Liver (tissue), 9 donors: ENCODE results near the gene ZMYND8. TPM values are rescaled to one million over a fixed set of nuclear protein-coding genes. Genes with fewer than 3 reads are reported as not detected.

Experiments used
- DNase-seq: peaks from one replicate; pipeline ENCODE4 v3.0.0-alpha.2; 2017; ENCODE audit warnings: low spot score
- H3K27ac ChIP-seq, 2 donors: one replicate each; pipeline ENCODE4 v1.7.0; 2013; ENCODE audit warnings: inconsistent platforms in 2 of 2, low read length in 2 of 2, control low read depth in 1 of 2, low read depth in 1 of 2, mild to moderate bottlenecking in 1 of 2
- H3K27me3 ChIP-seq, 4 donors: one replicate each; pipeline versions ENCODE4 v1.6.1 to v1.7.0; 2013; ENCODE audit warnings: low read length in 3 of 4, inconsistent platforms in 1 of 4, mild to moderate bottlenecking in 1 of 4, moderate library complexity in 1 of 4; ENCODE audit not compliant: control insufficient read depth in 4 of 4, insufficient read depth in 4 of 4
- H3K36me3 ChIP-seq, 4 donors: one replicate each; pipeline versions ENCODE4 v1.6.1 to v1.7.0; 2013; ENCODE audit warnings: low read length in 3 of 4, mild to moderate bottlenecking in 3 of 4, low read depth in 1 of 4, moderate library complexity in 1 of 4; ENCODE audit not compliant: control insufficient read depth in 4 of 4, insufficient read depth in 3 of 4
- H3K4me1 ChIP-seq, 4 donors: one replicate each; pipeline versions ENCODE4 v1.6.1 to v1.7.0; 2013; ENCODE audit warnings: low read length in 3 of 4, mild to moderate bottlenecking in 3 of 4, moderate library complexity in 1 of 4; ENCODE audit not compliant: control insufficient read depth in 4 of 4, insufficient read depth in 4 of 4
- H3K4me3 ChIP-seq, 3 donors: one replicate each; pipeline versions ENCODE4 v1.6.1 to v1.7.0; 2013; ENCODE audit warnings: low read length in 3 of 3, control low read depth in 1 of 3, low read depth in 1 of 3, mild to moderate bottlenecking in 1 of 3
- H3K9ac ChIP-seq, 2 donors: one replicate each; pipeline ENCODE4 v1.7.0; 2013; ENCODE audit warnings: low read length in 2 of 2, mild to moderate bottlenecking in 2 of 2, moderate library complexity in 2 of 2, control low read depth in 1 of 2, low read depth in 1 of 2
- H3K9me3 ChIP-seq, 4 donors: one replicate each; pipeline versions ENCODE4 v1.6.1 to v1.7.0; 2013; ENCODE audit warnings: low read length in 3 of 4; ENCODE audit not compliant: control insufficient read depth in 4 of 4
- ATF3 ChIP-seq: IDR thresholded peaks from 2 replicates; pipeline ENCODE4 v1.6.1; 2016; ENCODE audit warnings: antibody characterized with exemption
- EGR1 ChIP-seq, 2 donors: IDR thresholded peaks; 2 replicates each; pipeline ENCODE4 v1.6.1; 2016 to 2018; ENCODE audit warnings: antibody characterized with exemption in 2 of 2, low read depth in 2 of 2
- FOXA1 ChIP-seq: IDR thresholded peaks from 2 replicates; pipeline ENCODE4 v1.6.1; 2016; ENCODE audit warnings: antibody characterized with exemption
- FOXA2 ChIP-seq: IDR thresholded peaks from 2 replicates; pipeline ENCODE4 v1.6.1; 2016; ENCODE audit warnings: antibody characterized with exemption
- GABPA ChIP-seq, 2 donors: IDR thresholded peaks in 1 of 2; conservative IDR thresholded peaks in 1 of 2; 2 replicates each; pipeline ENCODE4 v1.6.1; 2016; ENCODE audit warnings: antibody characterized with exemption in 2 of 2, mild to moderate bottlenecking in 1 of 2, moderate library complexity in 1 of 2
- HNF4A ChIP-seq, 2 donors: conservative IDR thresholded peaks; 2 replicates each; pipeline ENCODE4 v1.6.1; 2016; ENCODE audit warnings: antibody characterized with exemption in 2 of 2, mild to moderate bottlenecking in 2 of 2
- HNF4G ChIP-seq: IDR thresholded peaks from 2 replicates; pipeline ENCODE4 v1.6.1; 2016; ENCODE audit warnings: antibody characterized with exemption
- JUND ChIP-seq, 2 donors: IDR thresholded peaks; 2 replicates each; pipeline ENCODE4 v1.6.1; 2016; ENCODE audit warnings: antibody characterized with exemption in 2 of 2
- MAX ChIP-seq: IDR thresholded peaks from 2 replicates; pipeline ENCODE4 v1.6.1; 2016; ENCODE audit warnings: antibody characterized with exemption
- NR2F2 ChIP-seq: IDR thresholded peaks from 2 replicates; pipeline ENCODE4 v1.6.1; 2016; ENCODE audit warnings: antibody characterized with exemption
- RAD21 ChIP-seq, 2 donors: IDR thresholded peaks; 2 replicates each; pipeline ENCODE4 v1.6.1; 2016; ENCODE audit warnings: antibody characterized with exemption in 2 of 2, mild to moderate bottlenecking in 2 of 2
- RXRA ChIP-seq, 2 donors: IDR thresholded peaks; 2 replicates each; pipeline ENCODE4 v1.6.1; 2017 to 2018; ENCODE audit warnings: antibody characterized with exemption in 2 of 2, mild to moderate bottlenecking in 1 of 2
- SP1 ChIP-seq: IDR thresholded peaks from 2 replicates; pipeline ENCODE4 v1.6.1; 2018; ENCODE audit warnings: antibody characterized with exemption, mild to moderate bottlenecking
- TAF1 ChIP-seq: conservative IDR thresholded peaks from 2 replicates; pipeline ENCODE4 v1.6.1; 2016; ENCODE audit warnings: antibody characterized with exemption, mild to moderate bottlenecking
- YY1 ChIP-seq: IDR thresholded peaks from 2 replicates; pipeline ENCODE4 v1.6.1; 2016; ENCODE audit warnings: antibody characterized with exemption, mild to moderate bottlenecking
- WGBS: extraction: QIAGEN DNeasy Blood & Tissue Kit; methylation state at CpG from one replicate; pipeline ENCODE4 v1.1.7; 2013; 5-methylcytosine and 5-hydroxymethylcytosine counted together
- polyA plus RNA-seq, 2 donors: library from polyadenylated mRNA; stranded (reverse) in 1 of 2; unstranded in 1 of 2; fragments of 200-250 nt in 1 of 2; fragments of >200 nt in 1 of 2; fragmentation: Nextera tagmentation in 1 of 2; extraction: Ambion mirVana in 1 of 2; gene quantifications; one replicate each; pipeline versions ENCODE4 v1.2.1 to v1.2.3, GENCODE V29; 2013 to 2015
- total RNA-seq, 2 donors: library from RNA; depleted of rRNA; stranded (reverse); fragments of >200 nt; gene quantifications; one replicate each; pipeline ENCODE4 v1.2.3, GENCODE V29; 2014
- TF ChIP-seq, protein P1 (sequence below): fragments of 150-350 bp; IDR thresholded peaks from 2 replicates; pipeline ENCODE4 v1.5.1; 2017; ENCODE audit warnings: improper control_type of control experiment, low read depth, low read length; ENCODE audit not compliant: missing input control
- TF ChIP-seq, protein P2 (sequence below): IDR thresholded peaks from 2 replicates; pipeline ENCODE4 v1.6.1; 2016; ENCODE audit warnings: antibody characterized with exemption
- donor health status: healthy.
- donor health status: healthy.
- donor health status: healthy.
- donor health status: healthy.
- donor health status: healthy.

The ZMYND8 gene
- total and polyA plus RNA-seq, 4 donors = 3.3 to 23.5 (median 6.8) TPM

GRCh38 chr20:47316776-47317126, 39.7 kb downstream of the ZMYND8 start:
- H3K27ac ChIP-seq = peak overlapping the region; percentile 93 to 98
- no peaks in the 10 kb centered on the region for H3K27me3 ChIP-seq
- peaks cover 20 to 33% (median 26%) of the 10 kb centered on the region in 4 donors for H3K4me1 ChIP-seq
- H3K36me3 ChIP-seq = no peaks in the 10 kb centered on the region
- TF ChIP-seq EGR1 (IDR thresholded peaks at IDR 0.05; ENCODE audit: low read depth in 2 of 2) (no peak), FOXA1 (no peak), GABPA (IDR thresholded peaks at IDR 0.05 in 1 of 2, conservative IDR thresholded peaks at IDR 0.05 in 1 of 2) (no peak), RXRA (IDR thresholded peaks at IDR 0.05) (no peak), NR2F2 (no peak), ATF3 (no peak), SP1 (no peak), FOXA2 (no peak), HNF4A (conservative IDR thresholded peaks at IDR 0.05) (no peak), JUND (IDR thresholded peaks at IDR 0.05) (no peak), TAF1 (no peak), MAX (no peak), RAD21 (IDR thresholded peaks at IDR 0.05) (no peak), YY1 (no peak), HNF4G (no peak)
- TF ChIP-seq, protein P1, sequence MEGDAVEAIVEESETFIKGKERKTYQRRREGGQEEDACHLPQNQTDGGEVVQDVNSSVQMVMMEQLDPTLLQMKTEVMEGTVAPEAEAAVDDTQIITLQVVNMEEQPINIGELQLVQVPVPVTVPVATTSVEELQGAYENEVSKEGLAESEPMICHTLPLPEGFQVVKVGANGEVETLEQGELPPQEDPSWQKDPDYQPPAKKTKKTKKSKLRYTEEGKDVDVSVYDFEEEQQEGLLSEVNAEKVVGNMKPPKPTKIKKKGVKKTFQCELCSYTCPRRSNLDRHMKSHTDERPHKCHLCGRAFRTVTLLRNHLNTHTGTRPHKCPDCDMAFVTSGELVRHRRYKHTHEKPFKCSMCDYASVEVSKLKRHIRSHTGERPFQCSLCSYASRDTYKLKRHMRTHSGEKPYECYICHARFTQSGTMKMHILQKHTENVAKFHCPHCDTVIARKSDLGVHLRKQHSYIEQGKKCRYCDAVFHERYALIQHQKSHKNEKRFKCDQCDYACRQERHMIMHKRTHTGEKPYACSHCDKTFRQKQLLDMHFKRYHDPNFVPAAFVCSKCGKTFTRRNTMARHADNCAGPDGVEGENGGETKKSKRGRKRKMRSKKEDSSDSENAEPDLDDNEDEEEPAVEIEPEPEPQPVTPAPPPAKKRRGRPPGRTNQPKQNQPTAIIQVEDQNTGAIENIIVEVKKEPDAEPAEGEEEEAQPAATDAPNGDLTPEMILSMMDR = no peak
- TF ChIP-seq, protein P2, sequence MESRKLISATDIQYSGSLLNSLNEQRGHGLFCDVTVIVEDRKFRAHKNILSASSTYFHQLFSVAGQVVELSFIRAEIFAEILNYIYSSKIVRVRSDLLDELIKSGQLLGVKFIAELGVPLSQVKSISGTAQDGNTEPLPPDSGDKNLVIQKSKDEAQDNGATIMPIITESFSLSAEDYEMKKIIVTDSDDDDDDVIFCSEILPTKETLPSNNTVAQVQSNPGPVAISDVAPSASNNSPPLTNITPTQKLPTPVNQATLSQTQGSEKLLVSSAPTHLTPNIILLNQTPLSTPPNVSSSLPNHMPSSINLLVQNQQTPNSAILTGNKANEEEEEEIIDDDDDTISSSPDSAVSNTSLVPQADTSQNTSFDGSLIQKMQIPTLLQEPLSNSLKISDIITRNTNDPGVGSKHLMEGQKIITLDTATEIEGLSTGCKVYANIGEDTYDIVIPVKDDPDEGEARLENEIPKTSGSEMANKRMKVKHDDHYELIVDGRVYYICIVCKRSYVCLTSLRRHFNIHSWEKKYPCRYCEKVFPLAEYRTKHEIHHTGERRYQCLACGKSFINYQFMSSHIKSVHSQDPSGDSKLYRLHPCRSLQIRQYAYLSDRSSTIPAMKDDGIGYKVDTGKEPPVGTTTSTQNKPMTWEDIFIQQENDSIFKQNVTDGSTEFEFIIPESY = no peak
- no peaks in the 10 kb centered on the region for H3K9me3 ChIP-seq
- H3K9ac ChIP-seq = no peak overlapping the region
- DNase-seq = no peak
- WGBS = 94% methylated on average over 3 of the region's 3 CpGs
- no peak overlapping the region for H3K4me3 ChIP-seq

- WGBS = 86% methylated on average over 10 of the region's 10 CpGs
- Histone ChIP-seq H3K4me3 (no peak overlapping the region), H3K27me3 (no peaks in the 10 kb centered on the region), H3K9ac (no peak overlapping the region), H3K36me3 (no peaks in the 10 kb centered on the region), H3K27ac (peak overlapping the region; percentile 16 to 50), H3K4me1 (peaks cover 16 to 27% (median 23%) of the 10 kb centered on the region in 4 donors), H3K9me3 (no peaks in the 10 kb centered on the region)
- no peak for TF ChIP-seq GABPA (IDR thresholded peaks at IDR 0.05 in 1 of 2, conservative IDR thresholded peaks at IDR 0.05 in 1 of 2)
- no peak for TF ChIP-seq RAD21 (IDR thresholded peaks at IDR 0.05)
- TF ChIP-seq NR2F2 = no peak
- no peak for DNase-seq
Measured at GRCh38 chr20:47315339-47316056, 41.0 kb downstream of the ZMYND8 start.
